H1 (cell line): ENCODE measurements around the gene ABHD14A. TPM values are rescaled to one million over a fixed set of nuclear protein-coding genes. Genes with fewer than 3 reads are reported as not detected.

Source experiments
- EZH2 ChIP-seq: fragments of 200-600 bp; sonication (generic); IDR thresholded peaks from 2 replicates; pipeline ENCODE4 v1.7.1; 2012; ENCODE audit warnings: low read depth, mild to moderate bottlenecking, moderate library complexity, low read length, inconsistent platforms; ENCODE audit not compliant: severe bottlenecking
- KDM5A ChIP-seq: fragments of 200-600 bp; IDR thresholded peaks from 2 replicates; pipeline ENCODE4 v1.7.1; 2012; ENCODE audit warnings: mild to moderate bottlenecking, low read length, inconsistent platforms, mixed read lengths
- NRF1 ChIP-seq: IDR thresholded peaks from 2 replicates; pipeline ENCODE4 v1.6.1; 2011; ENCODE audit warnings: mild to moderate bottlenecking, low read depth, low read length, improper control_type of control experiment
- POLR2AphosphoS5 ChIP-seq: IDR thresholded peaks from 2 replicates; pipeline ENCODE4 v1.6.1; 2011; ENCODE audit warnings: low read depth, low read length
- RFX5 ChIP-seq: IDR thresholded peaks from 2 replicates; pipeline ENCODE4 v1.6.1; 2011; ENCODE audit warnings: low read depth, low read length, improper control_type of control experiment, borderline replicate concordance
- SIN3A ChIP-seq, 2 experiments: IDR thresholded peaks in 1 of 2; conservative IDR thresholded peaks in 1 of 2; 2 replicates each; pipeline ENCODE4 v1.6.1; 2011 to 2012; ENCODE audit warnings: low read length in 2 of 2, improper control_type of control experiment in 1 of 2, low read depth in 1 of 2, mild to moderate bottlenecking in 1 of 2
- SP2 ChIP-seq: IDR thresholded peaks from 2 replicates; pipeline ENCODE4 v1.6.1; 2012; ENCODE audit warnings: mild to moderate bottlenecking, low read length, inconsistent platforms
- YY1 ChIP-seq: IDR thresholded peaks from 2 replicates; pipeline ENCODE4 v1.6.1; 2011; ENCODE audit warnings: low read depth, mild to moderate bottlenecking, low read length
- polyA plus RNA-seq, 7 experiments: library from polyadenylated mRNA; depleted of rRNA in 3 of 7; stranded (reverse) in 5 of 7; unstranded in 2 of 7; fragments of >200 nt in 5 of 7; fragments of 200-250 nt in 2 of 7; gene quantifications; 1 replicate in 5 of 7; 2 replicates in 1 of 7; 4 replicates in 1 of 7; pipeline versions ENCODE4 v1.2.1 to v1.2.3, GENCODE V29; 2011 to 2013; ENCODE audit warnings: missing spikeins in 2 of 7, mixed read lengths in 2 of 7
- total RNA-seq: library from RNA; stranded (reverse); fragmentation: NEBNext Ultra II Directional; extraction: Animal tissue kit (Norgen Biotek cat#: 25700); gene quantifications from 2 replicates; pipeline ENCODE4 v1.2.1, GENCODE V29; 2021
- TF ChIP-seq, protein P1 (sequence below): fragments of 300-600 bp; sonication (generic); IDR thresholded peaks from 2 replicates; pipeline ENCODE4 v1.7.1; 2012; ENCODE audit warnings: low read length, moderate library complexity, mild to moderate bottlenecking, inconsistent platforms; ENCODE audit not compliant: insufficient replicate concordance
- TF ChIP-seq, protein P2 (sequence below): IDR thresholded peaks from 2 replicates; pipeline ENCODE4 v1.6.1; 2012; ENCODE audit warnings: low read length, inconsistent platforms

The ABHD14A gene
- total and polyA plus RNA-seq, 2 of the 8 experiments (the other 6 are each of a cell fraction or from before 2014, with no cell fraction given): 4.6 to 9.8 TPM

- TF ChIP-seq, protein P1, sequence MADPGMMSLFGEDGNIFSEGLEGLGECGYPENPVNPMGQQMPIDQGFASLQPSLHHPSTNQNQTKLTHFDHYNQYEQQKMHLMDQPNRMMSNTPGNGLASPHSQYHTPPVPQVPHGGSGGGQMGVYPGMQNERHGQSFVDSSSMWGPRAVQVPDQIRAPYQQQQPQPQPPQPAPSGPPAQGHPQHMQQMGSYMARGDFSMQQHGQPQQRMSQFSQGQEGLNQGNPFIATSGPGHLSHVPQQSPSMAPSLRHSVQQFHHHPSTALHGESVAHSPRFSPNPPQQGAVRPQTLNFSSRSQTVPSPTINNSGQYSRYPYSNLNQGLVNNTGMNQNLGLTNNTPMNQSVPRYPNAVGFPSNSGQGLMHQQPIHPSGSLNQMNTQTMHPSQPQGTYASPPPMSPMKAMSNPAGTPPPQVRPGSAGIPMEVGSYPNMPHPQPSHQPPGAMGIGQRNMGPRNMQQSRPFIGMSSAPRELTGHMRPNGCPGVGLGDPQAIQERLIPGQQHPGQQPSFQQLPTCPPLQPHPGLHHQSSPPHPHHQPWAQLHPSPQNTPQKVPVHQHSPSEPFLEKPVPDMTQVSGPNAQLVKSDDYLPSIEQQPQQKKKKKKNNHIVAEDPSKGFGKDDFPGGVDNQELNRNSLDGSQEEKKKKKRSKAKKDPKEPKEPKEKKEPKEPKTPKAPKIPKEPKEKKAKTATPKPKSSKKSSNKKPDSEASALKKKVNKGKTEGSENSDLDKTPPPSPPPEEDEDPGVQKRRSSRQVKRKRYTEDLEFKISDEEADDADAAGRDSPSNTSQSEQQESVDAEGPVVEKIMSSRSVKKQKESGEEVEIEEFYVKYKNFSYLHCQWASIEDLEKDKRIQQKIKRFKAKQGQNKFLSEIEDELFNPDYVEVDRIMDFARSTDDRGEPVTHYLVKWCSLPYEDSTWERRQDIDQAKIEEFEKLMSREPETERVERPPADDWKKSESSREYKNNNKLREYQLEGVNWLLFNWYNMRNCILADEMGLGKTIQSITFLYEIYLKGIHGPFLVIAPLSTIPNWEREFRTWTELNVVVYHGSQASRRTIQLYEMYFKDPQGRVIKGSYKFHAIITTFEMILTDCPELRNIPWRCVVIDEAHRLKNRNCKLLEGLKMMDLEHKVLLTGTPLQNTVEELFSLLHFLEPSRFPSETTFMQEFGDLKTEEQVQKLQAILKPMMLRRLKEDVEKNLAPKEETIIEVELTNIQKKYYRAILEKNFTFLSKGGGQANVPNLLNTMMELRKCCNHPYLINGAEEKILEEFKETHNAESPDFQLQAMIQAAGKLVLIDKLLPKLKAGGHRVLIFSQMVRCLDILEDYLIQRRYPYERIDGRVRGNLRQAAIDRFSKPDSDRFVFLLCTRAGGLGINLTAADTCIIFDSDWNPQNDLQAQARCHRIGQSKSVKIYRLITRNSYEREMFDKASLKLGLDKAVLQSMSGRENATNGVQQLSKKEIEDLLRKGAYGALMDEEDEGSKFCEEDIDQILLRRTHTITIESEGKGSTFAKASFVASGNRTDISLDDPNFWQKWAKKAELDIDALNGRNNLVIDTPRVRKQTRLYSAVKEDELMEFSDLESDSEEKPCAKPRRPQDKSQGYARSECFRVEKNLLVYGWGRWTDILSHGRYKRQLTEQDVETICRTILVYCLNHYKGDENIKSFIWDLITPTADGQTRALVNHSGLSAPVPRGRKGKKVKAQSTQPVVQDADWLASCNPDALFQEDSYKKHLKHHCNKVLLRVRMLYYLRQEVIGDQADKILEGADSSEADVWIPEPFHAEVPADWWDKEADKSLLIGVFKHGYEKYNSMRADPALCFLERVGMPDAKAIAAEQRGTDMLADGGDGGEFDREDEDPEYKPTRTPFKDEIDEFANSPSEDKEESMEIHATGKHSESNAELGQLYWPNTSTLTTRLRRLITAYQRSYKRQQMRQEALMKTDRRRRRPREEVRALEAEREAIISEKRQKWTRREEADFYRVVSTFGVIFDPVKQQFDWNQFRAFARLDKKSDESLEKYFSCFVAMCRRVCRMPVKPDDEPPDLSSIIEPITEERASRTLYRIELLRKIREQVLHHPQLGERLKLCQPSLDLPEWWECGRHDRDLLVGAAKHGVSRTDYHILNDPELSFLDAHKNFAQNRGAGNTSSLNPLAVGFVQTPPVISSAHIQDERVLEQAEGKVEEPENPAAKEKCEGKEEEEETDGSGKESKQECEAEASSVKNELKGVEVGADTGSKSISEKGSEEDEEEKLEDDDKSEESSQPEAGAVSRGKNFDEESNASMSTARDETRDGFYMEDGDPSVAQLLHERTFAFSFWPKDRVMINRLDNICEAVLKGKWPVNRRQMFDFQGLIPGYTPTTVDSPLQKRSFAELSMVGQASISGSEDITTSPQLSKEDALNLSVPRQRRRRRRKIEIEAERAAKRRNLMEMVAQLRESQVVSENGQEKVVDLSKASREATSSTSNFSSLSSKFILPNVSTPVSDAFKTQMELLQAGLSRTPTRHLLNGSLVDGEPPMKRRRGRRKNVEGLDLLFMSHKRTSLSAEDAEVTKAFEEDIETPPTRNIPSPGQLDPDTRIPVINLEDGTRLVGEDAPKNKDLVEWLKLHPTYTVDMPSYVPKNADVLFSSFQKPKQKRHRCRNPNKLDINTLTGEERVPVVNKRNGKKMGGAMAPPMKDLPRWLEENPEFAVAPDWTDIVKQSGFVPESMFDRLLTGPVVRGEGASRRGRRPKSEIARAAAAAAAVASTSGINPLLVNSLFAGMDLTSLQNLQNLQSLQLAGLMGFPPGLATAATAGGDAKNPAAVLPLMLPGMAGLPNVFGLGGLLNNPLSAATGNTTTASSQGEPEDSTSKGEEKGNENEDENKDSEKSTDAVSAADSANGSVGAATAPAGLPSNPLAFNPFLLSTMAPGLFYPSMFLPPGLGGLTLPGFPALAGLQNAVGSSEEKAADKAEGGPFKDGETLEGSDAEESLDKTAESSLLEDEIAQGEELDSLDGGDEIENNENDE: no peak
- TF ChIP-seq KDM5A (no peak), SP2 (no peak), EZH2 (no peak), RFX5 (no peak), NRF1 (no peak), SIN3A (conservative IDR thresholded peaks at IDR 0.05 in 1 of 2, IDR thresholded peaks at IDR 0.05 in 1 of 2; ENCODE audit: low read depth in 1 of 2, low read length in 2 of 2) (no peak), POLR2AphosphoS5 (no peak), YY1 (no peak)
- TF ChIP-seq, protein P2, sequence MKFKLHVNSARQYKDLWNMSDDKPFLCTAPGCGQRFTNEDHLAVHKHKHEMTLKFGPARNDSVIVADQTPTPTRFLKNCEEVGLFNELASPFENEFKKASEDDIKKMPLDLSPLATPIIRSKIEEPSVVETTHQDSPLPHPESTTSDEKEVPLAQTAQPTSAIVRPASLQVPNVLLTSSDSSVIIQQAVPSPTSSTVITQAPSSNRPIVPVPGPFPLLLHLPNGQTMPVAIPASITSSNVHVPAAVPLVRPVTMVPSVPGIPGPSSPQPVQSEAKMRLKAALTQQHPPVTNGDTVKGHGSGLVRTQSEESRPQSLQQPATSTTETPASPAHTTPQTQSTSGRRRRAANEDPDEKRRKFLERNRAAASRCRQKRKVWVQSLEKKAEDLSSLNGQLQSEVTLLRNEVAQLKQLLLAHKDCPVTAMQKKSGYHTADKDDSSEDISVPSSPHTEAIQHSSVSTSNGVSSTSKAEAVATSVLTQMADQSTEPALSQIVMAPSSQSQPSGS: no peak
Observed at GRCh38 chr3:52012699-52013098, 37.8 kb downstream of the ABHD14A start (continued).
